ENCODE results near the gene PLPPR2. TPM values are rescaled to one million over a fixed set of nuclear protein-coding genes. Genes with fewer than 3 reads are reported as not detected.

PLPPR2 gene
- total and polyA plus RNA-seq, 4 donors = 9.1 to 35.1 (median 24.3) TPM

DNA sequence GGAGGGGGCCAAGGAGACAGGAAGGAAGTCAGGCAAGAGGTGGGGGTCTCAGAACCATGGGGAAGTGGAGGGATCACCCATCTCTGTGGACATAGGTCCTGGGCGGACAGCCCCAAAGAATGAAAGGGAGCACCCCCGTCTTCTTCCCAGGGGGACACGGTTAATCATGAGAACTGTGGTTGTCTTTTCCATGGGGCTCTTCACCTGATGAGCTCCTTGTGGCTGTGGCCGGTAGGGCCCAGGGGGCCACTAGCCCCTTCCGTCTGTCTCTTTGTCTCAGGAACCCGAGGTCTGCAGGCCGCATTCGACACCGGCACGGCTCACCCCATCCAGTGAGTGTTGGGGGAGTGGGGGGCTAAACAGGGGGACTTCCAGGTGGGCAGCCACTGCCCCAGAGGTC is 8.6 kb downstream of the PLPPR2 start:
- H3K36me3 ChIP-seq (ENCODE audit: control insufficient read depth in 4 of 4, insufficient read depth in 4 of 4, low read length in 4 of 4) = peaks cover 0 to 41% (median 11%) of the 10 kb centered on the region in 4 donors
- no peaks in the 10 kb centered on the region for H3K4me1 ChIP-seq (ENCODE audit: control insufficient read depth in 5 of 5, insufficient read depth in 5 of 5, low read length in 5 of 5)
- no peak overlapping the region for H3K27ac ChIP-seq (ENCODE audit: low read depth in 1 of 2, low read length in 1 of 2)
- H3K4me3 ChIP-seq = no peak overlapping the region
- 94 to 97% methylated on average over 10 of the region's 10 CpGs for WGBS, 2 donors
- H3K9me3 ChIP-seq (ENCODE audit: control insufficient read depth in 4 of 4, insufficient read depth in 3 of 4, low read length in 3 of 4) = peaks cover 0 to 1% (median 0%) of the 10 kb centered on the region in 4 donors
- ATAC-seq (ENCODE audit: insufficient read depth, low FRiP score) (no peak), DNase-seq (no peak)
- TF ChIP-seq, protein P1, sequence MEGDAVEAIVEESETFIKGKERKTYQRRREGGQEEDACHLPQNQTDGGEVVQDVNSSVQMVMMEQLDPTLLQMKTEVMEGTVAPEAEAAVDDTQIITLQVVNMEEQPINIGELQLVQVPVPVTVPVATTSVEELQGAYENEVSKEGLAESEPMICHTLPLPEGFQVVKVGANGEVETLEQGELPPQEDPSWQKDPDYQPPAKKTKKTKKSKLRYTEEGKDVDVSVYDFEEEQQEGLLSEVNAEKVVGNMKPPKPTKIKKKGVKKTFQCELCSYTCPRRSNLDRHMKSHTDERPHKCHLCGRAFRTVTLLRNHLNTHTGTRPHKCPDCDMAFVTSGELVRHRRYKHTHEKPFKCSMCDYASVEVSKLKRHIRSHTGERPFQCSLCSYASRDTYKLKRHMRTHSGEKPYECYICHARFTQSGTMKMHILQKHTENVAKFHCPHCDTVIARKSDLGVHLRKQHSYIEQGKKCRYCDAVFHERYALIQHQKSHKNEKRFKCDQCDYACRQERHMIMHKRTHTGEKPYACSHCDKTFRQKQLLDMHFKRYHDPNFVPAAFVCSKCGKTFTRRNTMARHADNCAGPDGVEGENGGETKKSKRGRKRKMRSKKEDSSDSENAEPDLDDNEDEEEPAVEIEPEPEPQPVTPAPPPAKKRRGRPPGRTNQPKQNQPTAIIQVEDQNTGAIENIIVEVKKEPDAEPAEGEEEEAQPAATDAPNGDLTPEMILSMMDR (IDR thresholded peaks at IDR 0.05; ENCODE audit: control extremely low read depth, extremely low read depth) = no peak
- no peaks in the 10 kb centered on the region for H3K27me3 ChIP-seq (ENCODE audit: control insufficient read depth in 3 of 3, insufficient read depth in 3 of 3, low read length in 2 of 3)
- H3K9ac ChIP-seq (ENCODE audit: insufficient read depth in 1 of 2, low read length in 2 of 2) = no peak overlapping the region

DNA sequence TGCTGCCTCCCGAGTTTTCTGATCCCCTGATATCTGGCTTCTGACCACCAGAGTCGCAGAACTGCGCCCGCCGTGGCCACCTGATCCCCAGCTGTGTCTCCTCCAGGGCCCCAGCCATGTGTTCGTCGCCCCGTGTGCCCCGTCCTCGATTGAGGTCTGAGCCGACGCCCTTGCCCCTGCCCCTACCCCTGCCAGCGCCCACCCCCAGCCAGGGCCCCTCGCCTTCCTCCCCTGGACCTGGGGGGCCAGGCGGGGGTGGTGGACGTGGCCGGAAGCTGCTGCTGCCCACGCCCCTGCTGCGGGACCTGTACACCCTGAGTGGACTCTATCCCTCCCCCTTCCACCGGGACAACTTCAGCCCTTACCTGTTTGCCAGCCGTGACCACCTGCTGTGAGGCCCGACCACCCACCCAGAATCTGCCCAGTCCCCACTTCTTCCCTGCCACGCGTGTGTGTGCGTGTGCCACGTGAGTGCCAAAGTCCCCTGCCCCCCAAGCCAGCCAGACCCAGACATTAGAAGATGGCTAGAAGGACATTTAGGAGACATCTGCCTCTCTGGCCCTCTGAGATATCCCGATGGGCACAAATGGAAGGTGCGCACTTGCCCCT is 9.2 kb downstream of the PLPPR2 start:
- WGBS, 2 donors = 94 to 95% methylated on average over 23 to 27 of the region's 28 CpGs
- H3K9ac ChIP-seq (ENCODE audit: insufficient read depth in 1 of 2, low read length in 2 of 2) = no peak overlapping the region
- peaks cover 0 to 1% (median 0%) of the 10 kb centered on the region in 4 donors for H3K9me3 ChIP-seq (ENCODE audit: control insufficient read depth in 4 of 4, insufficient read depth in 3 of 4, low read length in 3 of 4)
- DNase-seq (no peak), ATAC-seq (ENCODE audit: insufficient read depth, low FRiP score) (no peak)
- H3K27ac ChIP-seq (ENCODE audit: low read depth in 1 of 2, low read length in 1 of 2) = no peak overlapping the region
- H3K4me1 ChIP-seq (ENCODE audit: control insufficient read depth in 5 of 5, insufficient read depth in 5 of 5, low read length in 5 of 5) = no peaks in the 10 kb centered on the region
- H3K27me3 ChIP-seq (ENCODE audit: control insufficient read depth in 3 of 3, insufficient read depth in 3 of 3, low read length in 2 of 3) = no peaks in the 10 kb centered on the region
- peaks cover 0 to 41% (median 9%) of the 10 kb centered on the region in 4 donors for H3K36me3 ChIP-seq (ENCODE audit: control insufficient read depth in 4 of 4, insufficient read depth in 4 of 4, low read length in 4 of 4)
- H3K4me3 ChIP-seq = no peak overlapping the region
- TF ChIP-seq, protein P1 (IDR thresholded peaks at IDR 0.05; ENCODE audit: control extremely low read depth, extremely low read depth) = no peak

DNA sequence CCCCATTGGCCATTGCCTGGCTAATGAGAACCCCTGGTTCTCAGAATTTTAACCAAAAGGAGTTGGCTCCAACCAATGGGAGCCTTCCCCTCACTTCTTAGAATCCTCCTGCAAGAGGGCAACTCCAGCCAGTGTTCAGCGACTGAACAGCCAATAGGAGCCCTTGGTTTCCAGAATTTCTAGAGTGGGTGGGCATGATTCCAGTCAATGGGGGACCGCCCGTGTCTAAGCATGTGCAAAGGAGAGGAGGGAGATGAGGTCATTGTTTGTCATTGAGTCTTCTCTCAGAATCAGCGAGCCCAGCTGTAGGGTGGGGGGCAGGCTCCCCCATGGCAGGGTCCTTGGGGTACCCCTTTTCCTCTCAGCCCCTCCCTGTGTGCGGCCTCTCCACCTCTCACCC is 9.7 kb downstream of the PLPPR2 start:
- WGBS, 2 donors = 80 to 90% methylated on average over 5 of the region's 5 CpGs
- no peaks in the 10 kb centered on the region for H3K27me3 ChIP-seq (ENCODE audit: control insufficient read depth in 3 of 3, insufficient read depth in 3 of 3, low read length in 2 of 3)
- peaks cover 0 to 1% (median 0%) of the 10 kb centered on the region in 4 donors for H3K9me3 ChIP-seq (ENCODE audit: control insufficient read depth in 4 of 4, insufficient read depth in 3 of 4, low read length in 3 of 4)
- H3K9ac ChIP-seq (ENCODE audit: insufficient read depth in 1 of 2, low read length in 2 of 2) = no peak overlapping the region
- TF ChIP-seq, protein P1 (IDR thresholded peaks at IDR 0.05; ENCODE audit: control extremely low read depth, extremely low read depth) = no peak
- DNase-seq = no peak
- no peak for ATAC-seq (ENCODE audit: insufficient read depth, low FRiP score)
- peaks cover 0 to 36% (median 9%) of the 10 kb centered on the region in 4 donors for H3K36me3 ChIP-seq (ENCODE audit: control insufficient read depth in 4 of 4, insufficient read depth in 4 of 4, low read length in 4 of 4)
- H3K27ac ChIP-seq (ENCODE audit: low read depth in 1 of 2, low read length in 1 of 2) = no peak overlapping the region
- no peaks in the 10 kb centered on the region for H3K4me1 ChIP-seq (ENCODE audit: control insufficient read depth in 5 of 5, insufficient read depth in 5 of 5, low read length in 5 of 5)
- H3K4me3 ChIP-seq = no peak overlapping the region
